Activated CD8-positive, alpha-beta T cell treated with anti-CD3 and anti-CD28 coated beads for 36 hours (primary cell): ENCODE measurements around the gene LAMB1. TPM values are rescaled to one million over a fixed set of nuclear protein-coding genes. Genes with fewer than 3 reads are reported as not detected.
A peak's percentile ranks its signal among the peaks of the same experiment; 100 is the strongest.
"Not testable (repeated sequence)": the region's sequence is repeated elsewhere in the genome, so short reads cannot be mapped to it uniquely, and the experiment has no call there.

Source experiments
- ATAC-seq: fragments of 200-7000 bp; cut with Tn5 transposase; one replicate; pipeline ENCODE4 v1.10.0; 2021; ENCODE audit warnings: mild to moderate bottlenecking, moderate library complexity
- CTCF ChIA-PET: fragments of 350-600 bp; sonication (Branson Sonifier 250); formaldehyde crosslinking; loops from one replicate; lab custom pipeline; 2021; ENCODE audit warnings: antibody characterized with exemption; lab: Charles Lee
- POLR2A ChIA-PET: fragments of 350-600 bp; sonication (Branson Sonifier 250); formaldehyde crosslinking; loops from one replicate; lab custom pipeline; 2021; ENCODE audit warnings: antibody characterized with exemption; lab: Charles Lee
- DNase-seq: peaks from one replicate; pipeline ENCODE4 v3.0.0-alpha.2; 2020
- H3K27ac Mint-ChIP-seq: one replicate; pipeline ENCODE4 v1.8.0; 2021; ENCODE audit warnings: mild to moderate bottlenecking, mixed read lengths
- H3K27me3 Mint-ChIP-seq: one replicate; pipeline ENCODE4 v1.8.0; 2021; ENCODE audit warnings: mixed read lengths
- H3K36me3 Mint-ChIP-seq: one replicate; pipeline ENCODE4 v1.8.0; 2021; ENCODE audit warnings: low read depth, mixed read lengths
- H3K4me1 Mint-ChIP-seq: one replicate; pipeline ENCODE4 v1.8.0; 2021; ENCODE audit warnings: low read depth, mixed read lengths
- H3K4me3 Mint-ChIP-seq: one replicate; pipeline ENCODE4 v1.8.0; 2021; ENCODE audit warnings: mild to moderate bottlenecking, moderate library complexity, mixed read lengths
- H3K9me3 Mint-ChIP-seq: one replicate; pipeline ENCODE4 v1.8.0; 2021; ENCODE audit warnings: mixed read lengths
- intact Hi-C: fragments of 100-400 bp; cut with micrococcal nuclease; formaldehyde crosslinking; loops from one replicate; pipeline ENCODE4 v1.10.0; 2022
- total RNA-seq, 2 experiments: library from RNA; stranded (reverse); gene quantifications; one replicate each; pipeline ENCODE4 v1.2.3, GENCODE V29; 2021
- TF ChIP-seq, protein P1 (sequence below): fragments of 200-600 bp; IDR thresholded peaks from one replicate; pipeline ENCODE4 v1.8.0; 2022; ENCODE audit warnings: antibody characterized with exemption, mild to moderate bottlenecking

LAMB1 gene
- total RNA-seq, 2 experiments from 2014 or later, result 0.20 to 0.36 TPM

- H3K4me1 Mint-ChIP-seq, result peaks cover 32% of the 10 kb centered on the region
- H3K27ac Mint-ChIP-seq, result peak overlapping the region; percentile 97
- peak overlapping the region; percentile 87 for H3K4me3 Mint-ChIP-seq
- ATAC-seq (peak; percentile 12), DNase-seq (peak; percentile 27)
- H3K27me3 Mint-ChIP-seq, result no peaks in the 10 kb centered on the region
- CTCF ChIA-PET, result interaction anchor here (0.6 to 5.5 kb wide), 5 partner anchors 10 to 255 kb away, joined by 4 to 48 read pairs (median 10); partner anchors contain the start of gene CBLL1
- intact Hi-C loops, result no loop called here
- H3K36me3 Mint-ChIP-seq, result peaks cover 23% of the 10 kb centered on the region
- peaks cover 2% of the 10 kb centered on the region for H3K9me3 Mint-ChIP-seq
- POLR2A ChIA-PET, result interaction anchor here (0.9 to 3.4 kb wide), 6 partner anchors 9 to 723 kb away, joined by 3 to 15 read pairs (median 4); partner anchors contain the start of gene CBLL1
- TF ChIP-seq, protein P1, sequence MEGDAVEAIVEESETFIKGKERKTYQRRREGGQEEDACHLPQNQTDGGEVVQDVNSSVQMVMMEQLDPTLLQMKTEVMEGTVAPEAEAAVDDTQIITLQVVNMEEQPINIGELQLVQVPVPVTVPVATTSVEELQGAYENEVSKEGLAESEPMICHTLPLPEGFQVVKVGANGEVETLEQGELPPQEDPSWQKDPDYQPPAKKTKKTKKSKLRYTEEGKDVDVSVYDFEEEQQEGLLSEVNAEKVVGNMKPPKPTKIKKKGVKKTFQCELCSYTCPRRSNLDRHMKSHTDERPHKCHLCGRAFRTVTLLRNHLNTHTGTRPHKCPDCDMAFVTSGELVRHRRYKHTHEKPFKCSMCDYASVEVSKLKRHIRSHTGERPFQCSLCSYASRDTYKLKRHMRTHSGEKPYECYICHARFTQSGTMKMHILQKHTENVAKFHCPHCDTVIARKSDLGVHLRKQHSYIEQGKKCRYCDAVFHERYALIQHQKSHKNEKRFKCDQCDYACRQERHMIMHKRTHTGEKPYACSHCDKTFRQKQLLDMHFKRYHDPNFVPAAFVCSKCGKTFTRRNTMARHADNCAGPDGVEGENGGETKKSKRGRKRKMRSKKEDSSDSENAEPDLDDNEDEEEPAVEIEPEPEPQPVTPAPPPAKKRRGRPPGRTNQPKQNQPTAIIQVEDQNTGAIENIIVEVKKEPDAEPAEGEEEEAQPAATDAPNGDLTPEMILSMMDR, result no peak
Observed at GRCh38 chr7:107890493-107890961, 112.4 kb downstream of the LAMB1 start.

- TF ChIP-seq, protein P1, result no peak
- Mint-ChIP-seq H3K27me3 (no peaks in the 10 kb centered on the region), H3K27ac (no peak overlapping the region), H3K36me3 (peaks cover 18% of the 10 kb centered on the region), H3K4me1 (peaks cover 26% of the 10 kb centered on the region), H3K4me3 (peak overlapping the region; percentile 87), H3K9me3 (peaks cover 2% of the 10 kb centered on the region)
- no peak for DNase-seq
- intact Hi-C loops, result no loop called here
- CTCF ChIA-PET, result interaction anchor here (1.2 to 5.5 kb wide), 5 partner anchors 9 to 256 kb away, joined by 4 to 48 read pairs (median 10); partner anchors contain the start of gene CBLL1
- ATAC-seq, result no peak
- POLR2A ChIA-PET, result interaction anchor here (0.6 to 3.4 kb wide), 3 partner anchors 9 to 147 kb away, joined by 3 to 15 read pairs (median 4); partner anchors contain the start of gene CBLL1
Observed at GRCh38 chr7:107889992-107890391, 113.0 kb downstream of the LAMB1 start.

DNA sequence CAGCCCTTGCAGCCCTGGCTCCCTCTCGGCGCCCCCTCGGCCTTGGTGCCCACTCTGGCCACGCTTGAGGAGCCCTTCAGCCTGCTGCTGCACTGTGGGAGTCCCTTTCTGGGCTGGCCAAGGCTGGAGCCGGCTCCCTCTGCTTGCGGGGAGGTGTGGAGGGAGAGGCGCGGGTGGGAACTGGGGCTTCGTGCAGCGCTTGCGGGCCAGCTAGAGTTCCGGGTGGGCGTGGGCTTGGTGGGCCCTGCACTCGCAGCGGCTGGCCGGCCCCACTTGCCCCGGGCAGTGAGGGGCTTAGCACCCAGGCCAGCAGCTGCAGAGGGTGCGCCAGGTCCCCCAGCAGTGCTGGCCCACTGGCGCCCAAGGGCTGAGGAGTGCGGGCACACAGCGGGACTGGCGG, 115.1 kb downstream of the LAMB1 start:
- CTCF ChIA-PET, result interaction anchor here (1.1 to 3.8 kb wide), 3 partner anchors 11 to 145 kb away, joined by 3 to 10 read pairs (median 5); partner anchors contain the start of gene CBLL1
- H3K36me3 Mint-ChIP-seq, H3K4me1 Mint-ChIP-seq, H3K27me3 Mint-ChIP-seq, H3K9me3 Mint-ChIP-seq, DNase-seq, H3K4me3 Mint-ChIP-seq, POLR2A ChIA-PET, H3K27ac Mint-ChIP-seq, ATAC-seq, intact Hi-C loops: not testable (repeated sequence)

DNA sequence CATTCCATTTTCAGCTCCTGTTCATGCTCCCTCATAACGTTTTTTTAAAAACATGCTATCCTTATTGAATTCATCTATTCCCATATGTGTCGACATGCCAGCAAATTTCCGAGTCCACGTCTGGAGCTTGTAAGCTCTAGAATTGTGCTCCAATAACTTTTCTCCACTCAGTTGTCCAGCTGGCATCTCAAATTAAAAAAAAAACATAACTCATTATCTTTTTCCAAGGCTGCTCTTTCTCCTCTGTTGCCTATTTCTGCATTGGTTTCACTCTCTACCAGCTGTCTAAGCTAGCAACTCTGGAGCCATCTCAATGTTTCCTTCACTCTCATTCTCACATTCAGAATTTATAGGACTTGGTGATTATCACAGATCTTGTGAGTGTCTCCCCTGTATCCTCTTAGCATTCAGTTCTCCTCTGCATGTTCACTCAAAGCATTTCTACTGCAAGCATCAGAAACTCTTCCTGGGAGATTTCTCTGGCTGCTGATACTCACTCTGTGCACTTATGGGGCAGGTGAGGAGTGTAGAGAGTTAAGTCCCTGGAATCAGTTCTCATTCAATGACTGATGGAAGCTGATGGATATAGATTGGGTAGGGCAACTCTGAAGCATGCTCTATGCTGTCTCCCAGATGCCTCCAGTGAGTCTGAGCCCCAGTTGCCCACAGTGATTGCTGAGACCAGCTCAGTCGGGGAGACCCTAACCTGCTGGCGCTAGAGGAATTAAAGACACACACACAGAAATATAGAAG, 118.7 kb downstream of the LAMB1 start:
- Mint-ChIP-seq H3K27me3 (peaks cover 4% of the 10 kb centered on the region), H3K4me3 (no peak overlapping the region), H3K36me3 (no peaks in the 10 kb centered on the region), H3K9me3 (peaks cover 2% of the 10 kb centered on the region), H3K4me1 (peaks cover 5% of the 10 kb centered on the region), H3K27ac (no peak overlapping the region)
- TF ChIP-seq, protein P1, result no peak
- ChIA-PET POLR2A (interaction anchor here (1.0 kb wide), 1 partner anchor 141 kb away, joined by 4 read pairs; the partner anchor contains the start of gene CBLL1), CTCF (interaction anchor here (2.3 kb wide), 1 partner anchor 9 kb away, joined by 6 read pairs; no protein-coding TSS in a partner anchor)
- no peak for DNase-seq
- intact Hi-C loops, result no loop called here
- no peak for ATAC-seq

DNA sequence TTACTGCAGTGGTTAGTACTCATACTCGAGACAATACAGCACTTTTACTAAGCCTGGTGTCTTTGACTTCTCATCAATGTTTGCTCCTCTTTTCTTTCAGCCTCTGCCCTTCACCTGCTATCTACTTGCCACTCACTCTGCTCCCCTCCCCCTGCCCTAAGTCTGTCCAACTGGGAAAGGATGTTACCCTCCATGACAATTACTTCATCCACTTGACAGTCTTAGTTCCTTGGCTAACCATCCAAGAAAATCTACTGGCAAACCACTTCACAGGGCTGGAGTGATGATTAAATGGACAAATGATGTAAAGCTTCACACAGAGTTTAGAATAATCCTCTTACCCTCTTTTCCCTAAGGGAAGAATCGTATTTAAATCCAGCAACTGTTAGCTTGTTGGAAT, 120.2 kb downstream of the LAMB1 start:
- intact Hi-C loops, result no loop called here
- ChIA-PET CTCF (interaction anchor here (1.2 to 2.3 kb wide), 3 partner anchors 8 to 139 kb away, joined by 3 to 9 read pairs (median 6); partner anchors contain the start of gene CBLL1), POLR2A (no interaction called here)
- ATAC-seq (no peak), DNase-seq (no peak)
- Mint-ChIP-seq H3K27ac (no peak overlapping the region), H3K4me1 (peaks cover 9% of the 10 kb centered on the region), H3K4me3 (no peak overlapping the region), H3K27me3 (peaks cover 4% of the 10 kb centered on the region), H3K9me3 (no peaks in the 10 kb centered on the region), H3K36me3 (no peaks in the 10 kb centered on the region)
- TF ChIP-seq, protein P1, result no peak
